ENCODE results near the gene GNAI1. TPM values are rescaled to one million over a fixed set of nuclear protein-coding genes. Genes with fewer than 3 reads are reported as not detected.

Gene GNAI1
- total and polyA plus RNA-seq, 2 of the 13 experiments (the other 11 are each of a cell fraction or from before 2014, with no cell fraction given), result 3.5 to 5.7 TPM

DNA sequence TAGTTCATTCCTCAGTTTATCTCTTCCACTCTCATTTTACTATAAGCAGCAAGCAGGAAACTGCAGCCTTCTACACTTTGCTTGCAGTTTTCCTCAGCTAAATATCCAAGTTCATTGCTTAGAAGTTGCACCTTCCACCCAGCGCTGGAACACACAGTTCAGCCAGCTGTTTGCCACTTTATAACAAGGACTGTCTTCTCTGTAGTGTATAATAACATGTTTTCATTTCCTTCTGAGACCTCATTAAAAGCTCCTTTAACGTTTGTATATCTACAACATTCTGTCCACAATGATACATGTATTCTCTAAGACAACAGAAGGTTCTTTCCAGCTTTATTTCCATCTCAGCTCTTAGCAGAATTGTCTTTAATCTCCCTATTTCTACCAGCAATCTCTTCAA is 74.1 kb downstream of the GNAI1 start:
- Histone ChIP-seq H3K9me3 (ENCODE audit: low read length) (no peaks in the 10 kb centered on the region), H2AFZ (ENCODE audit: low read length) (no peak overlapping the region), H3K4me3 (replicated peaks in 1 of 3; ENCODE audit: insufficient read depth in 1 of 3, low read depth in 2 of 3, low read length in 3 of 3) (no peak overlapping the region), H3K4me2 (ENCODE audit: low read depth, low read length) (no peak overlapping the region), H3K9ac (ENCODE audit: insufficient read depth, low read depth, low read length) (no peak overlapping the region), H3K4me1 (ENCODE audit: insufficient read depth, low read length) (peaks cover 51% of the 10 kb centered on the region), H4K20me1 (ENCODE audit: insufficient read depth, low read length) (no peaks in the 10 kb centered on the region), H3K79me2 (ENCODE audit: insufficient read depth, low read length) (no peaks in the 10 kb centered on the region), H3K27me3 (ENCODE audit: control insufficient read depth in 1 of 2, insufficient read depth in 2 of 2, low read length in 2 of 2) (no peaks in the 10 kb centered on the region), H3K27ac (ENCODE audit: extremely low read length, insufficient read depth, low read length) (no peak overlapping the region), H3K36me3 (replicated peaks in 1 of 2; ENCODE audit: control insufficient read depth in 1 of 2, insufficient read depth in 2 of 2, low read length in 2 of 2) (no peaks in the 10 kb centered on the region; a peak in 1 of 5 replicates)
- POLR2A ChIA-PET, result interaction anchor here (1.1 kb wide), 1 partner anchor 74 kb away, joined by 3 read pairs; the partner anchor contains the start of gene GNAI1
- no peak for FAIRE-seq
- no peak for ATAC-seq
- BruUV-seq (replicated peaks), result no TSS peak
- WGBS (ENCODE audit: low lambda C conversion rate), result 76% methylated on average over 2 of the region's 2 CpGs
- intact Hi-C loops (cut with micrococcal nuclease; ENCODE audit: unreplicated experiment), result no loop called here
- no peak for TF ChIP-seq PHB2 (IDR thresholded peaks at IDR 0.05; ENCODE audit: partially characterized antibody)
- no peak for TF ChIP-seq SNRNP70 (IDR thresholded peaks at IDR 0.05; ENCODE audit: low read depth, low read length)
- TF ChIP-seq, protein P1, sequence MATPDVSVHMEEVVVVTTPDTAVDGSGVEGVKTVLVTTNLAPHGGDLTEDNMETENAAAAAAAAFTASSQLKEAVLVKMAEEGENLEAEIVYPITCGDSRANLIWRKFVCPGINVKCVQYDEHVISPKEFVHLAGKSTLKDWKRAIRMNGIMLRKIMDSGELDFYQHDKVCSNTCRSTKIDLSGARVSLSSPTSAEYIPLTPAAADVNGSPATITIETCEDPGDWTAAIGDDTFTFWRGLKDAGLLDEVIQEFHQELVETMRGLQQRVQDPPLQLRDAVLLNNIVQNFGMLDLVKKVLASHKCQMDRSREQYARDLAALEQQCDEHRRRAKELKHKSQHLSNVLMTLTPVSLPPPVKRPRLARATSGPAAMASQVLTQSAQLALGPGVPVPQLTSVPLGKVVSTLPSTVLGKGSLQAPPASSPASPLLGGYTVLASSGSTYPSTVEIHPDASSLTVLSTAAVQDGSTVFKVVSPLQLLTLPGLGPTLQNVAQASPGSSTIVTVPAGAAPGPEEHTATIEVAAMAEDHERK (CRISPR knock-in tag; IDR thresholded peaks at IDR 0.05; ENCODE audit: low read depth), result no peak
- TF ChIP-seq ELF4 (CRISPR knock-in tag; IDR thresholded peaks at IDR 0.05; ENCODE audit: borderline replicate concordance), result no peak
- TF ChIP-seq, protein P2, sequence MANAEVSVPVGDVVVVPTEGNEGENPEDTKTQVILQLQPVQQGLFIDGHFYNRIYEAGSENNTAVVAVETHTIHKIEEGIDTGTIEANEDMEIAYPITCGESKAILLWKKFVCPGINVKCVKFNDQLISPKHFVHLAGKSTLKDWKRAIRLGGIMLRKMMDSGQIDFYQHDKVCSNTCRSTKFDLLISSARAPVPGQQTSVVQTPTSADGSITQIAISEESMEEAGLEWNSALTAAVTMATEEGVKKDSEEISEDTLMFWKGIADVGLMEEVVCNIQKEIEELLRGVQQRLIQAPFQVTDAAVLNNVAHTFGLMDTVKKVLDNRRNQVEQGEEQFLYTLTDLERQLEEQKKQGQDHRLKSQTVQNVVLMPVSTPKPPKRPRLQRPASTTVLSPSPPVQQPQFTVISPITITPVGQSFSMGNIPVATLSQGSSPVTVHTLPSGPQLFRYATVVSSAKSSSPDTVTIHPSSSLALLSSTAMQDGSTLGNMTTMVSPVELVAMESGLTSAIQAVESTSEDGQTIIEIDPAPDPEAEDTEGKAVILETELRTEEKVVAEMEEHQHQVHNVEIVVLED (CRISPR knock-in tag; IDR thresholded peaks at IDR 0.05; ENCODE audit: borderline replicate concordance), result no peak
- TF ChIP-seq ZFYVE20 (CRISPR knock-in tag; IDR thresholded peaks at IDR 0.05; ENCODE audit: borderline replicate concordance, low read depth), result no peak
- TF ChIP-seq, protein P3, sequence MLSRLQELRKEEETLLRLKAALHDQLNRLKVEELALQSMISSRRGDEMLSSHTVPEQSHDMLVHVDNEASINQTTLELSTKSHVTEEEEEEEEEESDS (CRISPR knock-in tag; IDR thresholded peaks at IDR 0.05; ENCODE audit: borderline replicate concordance), result no peak
- TF ChIP-seq, protein P4, sequence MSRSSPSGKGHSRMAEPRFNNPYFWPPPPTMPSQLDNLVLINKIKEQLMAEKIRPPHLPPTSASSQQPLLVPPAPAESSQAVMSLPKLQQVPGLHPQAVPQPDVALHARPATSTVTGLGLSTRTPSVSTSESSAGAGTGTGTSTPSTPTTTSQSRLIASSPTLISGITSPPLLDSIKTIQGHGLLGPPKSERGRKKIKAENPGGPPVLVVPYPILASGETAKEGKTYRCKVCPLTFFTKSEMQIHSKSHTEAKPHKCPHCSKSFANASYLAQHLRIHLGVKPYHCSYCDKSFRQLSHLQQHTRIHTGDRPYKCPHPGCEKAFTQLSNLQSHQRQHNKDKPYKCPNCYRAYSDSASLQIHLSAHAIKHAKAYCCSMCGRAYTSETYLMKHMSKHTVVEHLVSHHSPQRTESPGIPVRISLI (CRISPR knock-in tag; IDR thresholded peaks at IDR 0.05; ENCODE audit: borderline replicate concordance), result no peak
- no peak for TF ChIP-seq PAWR (CRISPR knock-in tag; IDR thresholded peaks at IDR 0.05; ENCODE audit: borderline replicate concordance)
- TF ChIP-seq ZSCAN20 (CRISPR knock-in tag; IDR thresholded peaks at IDR 0.05; ENCODE audit: borderline replicate concordance), result no peak
- TF ChIP-seq NRL (CRISPR knock-in tag; IDR thresholded peaks at IDR 0.05; ENCODE audit: borderline replicate concordance), result no peak
- TF ChIP-seq, protein P5, sequence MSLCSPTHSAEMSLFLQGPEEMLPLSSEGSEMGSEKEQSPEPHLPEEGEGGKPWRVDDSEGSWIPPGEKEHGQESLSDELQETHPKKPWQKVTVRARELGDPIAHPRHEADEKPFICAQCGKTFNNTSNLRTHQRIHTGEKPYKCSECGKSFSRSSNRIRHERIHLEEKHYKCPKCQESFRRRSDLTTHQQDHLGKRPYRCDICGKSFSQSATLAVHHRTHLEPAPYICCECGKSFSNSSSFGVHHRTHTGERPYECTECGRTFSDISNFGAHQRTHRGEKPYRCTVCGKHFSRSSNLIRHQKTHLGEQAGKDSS (CRISPR knock-in tag; IDR thresholded peaks at IDR 0.05; ENCODE audit: borderline replicate concordance, low read depth), result no peak
- in situ Hi-C loops (cut with HindIII; ENCODE audit: extremely low pct_ligation_motif_present, low pct_unique_long_range_greater_than_20kb), result no loop called here
- DNase-seq (ENCODE audit: low spot score), result no peak
- CTCF ChIA-PET (ENCODE audit: low intra/inter-chr PET ratio, low total read pairs), result no interaction called here
